ENCODE measurements around the gene PCDHA11.

The PCDHA11 gene

GRCh38 chr5:140916325-140916724 is 47.6 kb downstream of the PCDHA11 start:
- FAIRE-seq = no peak
- no peak for DNase-seq (ENCODE audit: low spot score)

Measured in RCC 7860 (cell line).